MCF 10A (cell line): ENCODE results near the gene GPR132. TPM values are rescaled to one million over a fixed set of nuclear protein-coding genes. Genes with fewer than 3 reads are reported as not detected.

Experiments
- BruUV-seq: library from RNA; stranded (reverse); fragments of 400-500 nt; replicated peaks from 2 replicates; lab custom pipeline; 2021; lab: Mats Ljungman, UMichigan
- CTCF ChIA-PET: fragments of 300-600 bp; sonication (Branson Sonifier 250); formaldehyde crosslinking; extraction: SDS; loops from one replicate; lab custom pipeline; 2021; ENCODE audit warnings: antibody characterized with exemption, inconsistent platforms; lab: Yijun Ruan, JAX
- POLR2A ChIA-PET: fragments of 300-600, 350-650 bp; sonication (Branson Sonifier 250); formaldehyde crosslinking; extraction: SDS; loops from one replicate; lab custom pipeline; 2020; ENCODE audit warnings: antibody characterized with exemption, inconsistent platforms; lab: Yijun Ruan, JAX
- DNase-seq: peaks from one replicate; pipeline ENCODE4 v3.0.0-alpha.2; 2018; ENCODE audit not compliant: unreplicated experiment
- H3K27ac Mint-ChIP-seq: one replicate; pipeline ENCODE4 v1.8.0; 2022; ENCODE audit warnings: mild to moderate bottlenecking, low read depth, mixed read lengths; ENCODE audit not compliant: unreplicated experiment
- H3K27me3 Mint-ChIP-seq: one replicate; pipeline ENCODE4 v1.8.0; 2022; ENCODE audit warnings: mixed read lengths; ENCODE audit not compliant: insufficient read depth, unreplicated experiment
- H3K36me3 Mint-ChIP-seq: one replicate; pipeline ENCODE4 v1.8.0; 2022; ENCODE audit warnings: mild to moderate bottlenecking, moderate library complexity, mixed read lengths; ENCODE audit not compliant: insufficient read depth, unreplicated experiment
- H3K4me1 Mint-ChIP-seq: one replicate; pipeline ENCODE4 v1.8.0; 2022; ENCODE audit warnings: mixed read lengths; ENCODE audit not compliant: insufficient read depth, unreplicated experiment
- H3K4me3 Mint-ChIP-seq: one replicate; pipeline ENCODE4 v1.8.0; 2022; ENCODE audit warnings: mild to moderate bottlenecking, moderate library complexity, mixed read lengths; ENCODE audit not compliant: unreplicated experiment
- H3K9me3 Mint-ChIP-seq: one replicate; pipeline ENCODE4 v1.8.0; 2022; ENCODE audit warnings: mixed read lengths; ENCODE audit not compliant: unreplicated experiment
- intact Hi-C: fragments of 100-400 bp; cut with micrococcal nuclease; formaldehyde crosslinking; loops from 2 replicates; pipeline ENCODE4 v1.14.1; 2022
- total RNA-seq: library from RNA; stranded (reverse); gene quantifications from 2 replicates; pipeline ENCODE4 v1.2.3, GENCODE V29; 2022
- TF ChIP-seq, protein P1 (sequence below): fragments of 200-600 bp; IDR thresholded peaks from one replicate; pipeline ENCODE4 v1.8.0; 2022; ENCODE audit warnings: antibody characterized with exemption, mild to moderate bottlenecking; ENCODE audit not compliant: unreplicated experiment

The GPR132 gene
- total RNA-seq, 1 experiment from 2014 or later, result 0.42 TPM

DNA sequence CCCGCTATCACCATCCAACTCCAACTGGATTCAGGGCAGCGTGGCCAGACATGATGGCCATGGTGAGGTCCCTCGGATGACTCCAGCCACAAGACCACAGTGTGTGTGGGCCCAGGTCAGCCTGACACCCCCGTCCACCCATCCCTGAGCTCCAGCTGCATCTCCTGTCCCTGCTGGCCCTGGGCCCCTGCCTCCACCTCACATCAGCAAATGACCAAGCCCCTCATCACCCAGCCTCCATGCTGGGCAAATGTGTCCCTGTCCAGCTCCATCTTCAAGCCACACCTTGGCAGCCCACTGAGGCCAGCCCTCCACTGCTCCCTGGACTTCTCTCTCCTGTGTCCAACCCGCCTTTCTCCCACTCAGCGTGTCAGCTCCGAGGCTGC is 3.2 kb downstream of the GPR132 start:
- POLR2A ChIA-PET, result interaction anchor here (0.6 kb wide), 1 partner anchor 56 kb away, joined by 3 read pairs; no protein-coding TSS in a partner anchor
- BruUV-seq, result no TSS peak
- intact Hi-C loops, result no loop called here
- no peak for DNase-seq
- Mint-ChIP-seq H3K4me1 (no peaks in the 10 kb centered on the region), H3K9me3 (no peaks in the 10 kb centered on the region), H3K27me3 (peaks cover 3% of the 10 kb centered on the region), H3K36me3 (no peaks in the 10 kb centered on the region), H3K27ac (no peak overlapping the region), H3K4me3 (no peak overlapping the region)
- TF ChIP-seq, protein P1, sequence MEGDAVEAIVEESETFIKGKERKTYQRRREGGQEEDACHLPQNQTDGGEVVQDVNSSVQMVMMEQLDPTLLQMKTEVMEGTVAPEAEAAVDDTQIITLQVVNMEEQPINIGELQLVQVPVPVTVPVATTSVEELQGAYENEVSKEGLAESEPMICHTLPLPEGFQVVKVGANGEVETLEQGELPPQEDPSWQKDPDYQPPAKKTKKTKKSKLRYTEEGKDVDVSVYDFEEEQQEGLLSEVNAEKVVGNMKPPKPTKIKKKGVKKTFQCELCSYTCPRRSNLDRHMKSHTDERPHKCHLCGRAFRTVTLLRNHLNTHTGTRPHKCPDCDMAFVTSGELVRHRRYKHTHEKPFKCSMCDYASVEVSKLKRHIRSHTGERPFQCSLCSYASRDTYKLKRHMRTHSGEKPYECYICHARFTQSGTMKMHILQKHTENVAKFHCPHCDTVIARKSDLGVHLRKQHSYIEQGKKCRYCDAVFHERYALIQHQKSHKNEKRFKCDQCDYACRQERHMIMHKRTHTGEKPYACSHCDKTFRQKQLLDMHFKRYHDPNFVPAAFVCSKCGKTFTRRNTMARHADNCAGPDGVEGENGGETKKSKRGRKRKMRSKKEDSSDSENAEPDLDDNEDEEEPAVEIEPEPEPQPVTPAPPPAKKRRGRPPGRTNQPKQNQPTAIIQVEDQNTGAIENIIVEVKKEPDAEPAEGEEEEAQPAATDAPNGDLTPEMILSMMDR, result no peak
- CTCF ChIA-PET, result interaction anchor here (0.6 to 1.8 kb wide), 3 partner anchors 16 to 168 kb away, joined by 3 to 6 read pairs (median 3); no protein-coding TSS in a partner anchor

DNA sequence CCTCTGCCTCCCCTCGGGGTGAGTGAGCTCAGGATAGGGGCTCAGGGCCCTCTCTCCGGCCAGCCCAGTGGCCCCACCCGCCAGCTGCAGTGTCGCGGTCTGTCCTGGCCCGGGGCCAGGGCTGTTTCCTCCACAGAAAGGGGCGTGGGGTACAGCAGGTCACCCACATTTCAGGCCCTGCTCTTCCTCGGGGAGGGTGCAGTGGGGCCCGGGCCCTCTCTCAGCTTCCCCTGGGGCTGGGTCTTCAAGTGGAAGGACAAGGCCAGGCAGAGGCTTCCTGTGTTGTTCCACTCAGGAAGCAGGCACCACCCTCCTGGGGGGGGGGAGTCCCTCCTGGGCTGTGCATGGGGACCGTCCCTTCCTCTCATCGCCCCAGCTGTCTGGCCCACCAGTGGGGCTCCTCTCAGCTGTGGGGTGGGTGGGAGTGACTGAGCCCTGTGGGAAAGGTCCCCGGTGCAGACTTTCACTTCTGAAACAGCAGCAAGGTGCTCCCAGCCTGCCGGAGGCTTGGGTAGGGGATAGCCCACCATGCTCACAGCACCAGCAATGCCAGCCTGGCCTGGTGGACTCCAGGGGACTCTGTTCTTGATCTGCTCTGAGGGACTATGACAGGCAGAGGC is 3.7 kb downstream of the GPR132 start:
- Mint-ChIP-seq H3K4me3 (no peak overlapping the region), H3K27me3 (peaks cover 8% of the 10 kb centered on the region), H3K4me1 (no peaks in the 10 kb centered on the region), H3K36me3 (no peaks in the 10 kb centered on the region), H3K27ac (no peak overlapping the region), H3K9me3 (no peaks in the 10 kb centered on the region)
- no peak for DNase-seq
- intact Hi-C loops, result no loop called here
- BruUV-seq, result no TSS peak
- TF ChIP-seq, protein P1, result no peak
- POLR2A ChIA-PET, result interaction anchor here (0.6 kb wide), 1 partner anchor 57 kb away, joined by 3 read pairs; no protein-coding TSS in a partner anchor
- CTCF ChIA-PET, result interaction anchor here (0.7 to 1.8 kb wide), 2 partner anchors 16 to 408 kb away, joined by 3 to 6 read pairs; no protein-coding TSS in a partner anchor

DNA sequence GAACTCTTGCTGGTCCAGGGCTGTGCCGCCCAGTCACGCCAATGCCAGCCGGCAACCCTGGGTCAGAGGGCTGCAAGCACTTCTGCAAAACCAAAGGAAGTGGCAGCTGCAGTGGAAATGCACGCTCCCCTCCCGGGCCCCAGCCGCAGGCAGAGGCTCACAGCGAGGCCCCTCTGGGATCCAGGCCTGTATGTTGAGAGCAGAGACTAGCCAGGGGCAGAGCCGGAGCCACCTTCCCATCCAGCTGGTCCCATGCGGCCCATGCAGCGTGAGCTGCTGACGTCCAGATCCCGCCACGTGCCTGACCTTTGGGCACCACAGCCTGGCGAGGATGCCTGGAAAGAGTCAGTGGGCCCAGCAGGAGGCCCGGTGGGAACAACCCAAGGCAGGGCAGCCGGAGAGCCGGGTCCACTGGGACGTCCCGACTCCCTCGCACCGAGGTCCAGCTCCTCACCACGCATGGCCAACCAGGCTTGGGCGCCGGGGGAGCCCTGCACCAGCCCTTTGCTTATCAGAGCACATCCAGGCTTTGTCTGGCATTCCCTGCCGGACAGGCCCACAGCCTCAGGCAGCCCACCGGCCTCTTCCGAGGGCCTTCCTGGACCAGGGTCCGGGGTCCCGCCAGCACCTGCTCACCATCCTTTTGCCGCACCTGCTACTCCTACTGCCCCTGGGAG is 4.3 kb downstream of the GPR132 start:
- H3K4me1 Mint-ChIP-seq, result no peaks in the 10 kb centered on the region
- no peaks in the 10 kb centered on the region for H3K9me3 Mint-ChIP-seq
- no peak overlapping the region for H3K4me3 Mint-ChIP-seq
- no peak overlapping the region for H3K27ac Mint-ChIP-seq
- peaks cover 9% of the 10 kb centered on the region for H3K27me3 Mint-ChIP-seq
- POLR2A ChIA-PET, result no interaction called here
- intact Hi-C loops, result no loop called here
- TF ChIP-seq, protein P1, result no peak
- CTCF ChIA-PET, result interaction anchor here (0.7 to 1.8 kb wide), 2 partner anchors 15 to 407 kb away, joined by 3 to 6 read pairs; no protein-coding TSS in a partner anchor
- no peak for DNase-seq
- no TSS peak for BruUV-seq
- H3K36me3 Mint-ChIP-seq, result no peaks in the 10 kb centered on the region

DNA sequence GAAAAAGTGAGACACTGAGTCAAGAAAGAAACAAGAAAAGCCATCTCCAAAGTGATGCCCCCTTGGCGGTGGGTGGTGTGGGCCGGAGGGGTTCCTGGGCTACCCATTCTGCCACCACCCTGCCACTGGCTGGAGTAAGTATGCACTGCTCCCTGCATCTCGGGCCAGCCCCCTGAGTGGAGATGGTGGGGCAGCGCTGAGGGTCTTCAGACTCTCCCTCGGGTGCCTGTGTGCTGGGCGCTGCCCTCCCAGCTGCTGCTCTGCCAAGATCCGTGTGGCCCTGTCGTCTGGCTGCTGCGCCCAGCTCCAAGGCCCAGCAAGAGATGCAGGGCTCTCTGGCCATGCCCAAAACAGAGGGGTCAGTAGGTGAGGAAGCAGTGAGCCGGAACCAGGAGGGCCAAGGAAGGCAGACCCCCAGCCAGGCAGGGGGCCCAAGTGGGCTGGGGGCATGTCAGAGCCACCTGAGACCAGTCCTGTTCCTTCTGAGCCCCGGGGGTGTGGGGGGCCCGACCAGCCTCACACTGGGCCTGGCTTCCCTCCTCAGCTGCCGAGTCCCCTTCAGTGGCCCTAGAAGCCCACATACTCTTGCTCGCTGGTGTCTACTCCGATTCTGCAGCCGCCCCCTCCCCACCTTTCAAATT is 5.2 kb downstream of the GPR132 start:
- BruUV-seq, result no TSS peak
- TF ChIP-seq, protein P1, result no peak
- CTCF ChIA-PET, result no interaction called here
- no peaks in the 10 kb centered on the region for H3K4me1 Mint-ChIP-seq
- POLR2A ChIA-PET, result interaction anchor here (0.8 kb wide), 1 partner anchor 15 kb away, joined by 3 read pairs; no protein-coding TSS in a partner anchor
- H3K4me3 Mint-ChIP-seq, result no peak overlapping the region
- no peak overlapping the region for H3K27ac Mint-ChIP-seq
- no peaks in the 10 kb centered on the region for H3K36me3 Mint-ChIP-seq
- no peaks in the 10 kb centered on the region for H3K9me3 Mint-ChIP-seq
- no peak for DNase-seq
- intact Hi-C loops, result no loop called here
- peaks cover 18% of the 10 kb centered on the region for H3K27me3 Mint-ChIP-seq
